GM21576 (cell line): Measurements from ENCODE around the gene SLC22A3.

Source experiments
- ATAC-seq: cut with Tn5 transposase; IDR thresholded peaks from one replicate; pipeline ENCODE4 v1.9.1; 2021; ENCODE audit warnings: mild to moderate bottlenecking, moderate library complexity; ENCODE audit not compliant: unreplicated experiment

SLC22A3 gene

DNA sequence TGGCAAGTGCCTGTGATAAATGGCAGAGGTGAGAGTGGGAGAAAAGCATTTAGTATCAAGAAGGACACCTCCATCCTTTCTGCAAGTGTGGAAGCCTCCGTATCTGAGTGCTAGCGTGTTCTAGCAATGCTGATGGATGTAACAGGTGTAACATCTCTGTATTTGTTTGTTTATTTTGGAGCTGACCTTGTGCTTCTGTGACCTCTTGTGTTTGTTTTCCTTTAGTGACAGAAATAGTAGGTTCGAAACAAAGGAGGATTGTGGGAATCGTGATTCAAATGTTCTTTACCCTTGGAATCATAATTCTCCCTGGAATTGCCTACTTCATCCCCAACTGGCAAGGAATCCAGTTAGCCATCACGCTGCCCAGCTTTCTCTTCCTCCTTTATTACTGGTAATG lies 60.4 kb downstream of the SLC22A3 start:
- no peak for ATAC-seq

DNA sequence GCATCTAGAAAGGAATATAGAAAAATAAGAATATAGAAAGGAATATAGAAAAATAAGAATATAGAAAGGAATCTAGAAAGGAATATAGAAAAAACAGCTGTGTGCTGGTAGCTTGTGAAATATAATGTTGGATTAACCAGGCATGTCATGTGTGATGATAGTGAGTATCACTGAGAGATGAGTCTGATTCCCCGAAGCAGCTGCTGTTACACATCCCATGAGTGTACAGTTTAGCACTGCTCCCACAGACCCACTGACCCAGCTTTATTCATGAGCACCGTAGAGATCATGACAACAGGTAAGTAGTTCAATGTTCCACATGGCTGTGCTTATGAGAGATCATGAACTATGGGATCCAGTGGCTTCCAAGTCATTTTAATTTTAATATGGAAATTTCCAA lies 64.8 kb downstream of the SLC22A3 start:
- ATAC-seq, result no peak

GRCh38 chr6:160417146-160417545 lies 69.0 kb downstream of the SLC22A3 start:
- ATAC-seq, result no peak

- ATAC-seq, result no peak
Observed at GRCh38 chr6:160417550-160417949, 69.4 kb downstream of the SLC22A3 start.

DNA sequence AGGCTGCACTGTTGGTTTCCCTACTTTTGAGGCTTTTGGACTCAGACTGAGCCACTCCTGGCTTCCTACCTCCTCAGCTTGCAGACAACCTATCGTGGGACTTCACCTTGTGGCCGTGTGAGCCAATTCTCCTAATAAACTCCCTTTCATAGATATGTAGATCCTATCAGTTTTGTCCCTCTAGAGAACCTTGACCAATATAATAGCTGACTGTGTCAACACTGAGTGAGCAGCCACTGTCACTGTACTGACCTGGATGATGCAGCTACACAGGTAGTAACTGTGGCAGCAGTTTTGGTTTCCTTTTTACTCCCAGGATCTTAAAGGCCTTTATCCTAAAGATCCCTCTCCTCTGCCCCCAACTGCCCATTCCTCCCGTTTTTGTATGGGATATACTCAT lies 70.2 kb downstream of the SLC22A3 start:
- ATAC-seq, result no peak

GRCh38 chr6:160419488-160419887 lies 71.3 kb downstream of the SLC22A3 start:
- no peak for ATAC-seq

GRCh38 chr6:160420253-160420968 lies 72.2 kb downstream of the SLC22A3 start:
- no peak for ATAC-seq

GRCh38 chr6:160420969-160421556 lies 72.9 kb downstream of the SLC22A3 start:
- no peak for ATAC-seq

- no peak for ATAC-seq
Observed at GRCh38 chr6:160421854-160422253, 73.7 kb downstream of the SLC22A3 start.

DNA sequence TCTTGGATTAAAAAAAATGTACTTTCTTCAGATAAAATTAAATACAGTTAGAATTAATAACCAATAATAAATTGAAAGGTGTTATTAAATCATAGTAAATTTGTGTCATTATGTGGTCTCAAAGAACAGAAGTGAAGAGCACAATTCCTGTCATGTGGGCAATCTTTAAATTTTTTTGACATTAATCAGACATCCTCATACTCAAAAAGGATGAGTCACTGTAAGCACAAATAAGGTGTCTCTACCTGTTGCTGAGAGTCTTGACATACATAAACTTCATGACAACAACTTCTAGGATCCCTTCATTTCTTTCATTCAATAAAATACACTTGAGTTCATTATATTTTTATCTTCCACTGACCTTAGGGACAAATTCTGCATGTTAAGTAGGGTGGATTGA lies 76.1 kb downstream of the SLC22A3 start:
- no peak for ATAC-seq

GRCh38 chr6:160426136-160426535 lies 78.0 kb downstream of the SLC22A3 start:
- ATAC-seq, result no peak

DNA sequence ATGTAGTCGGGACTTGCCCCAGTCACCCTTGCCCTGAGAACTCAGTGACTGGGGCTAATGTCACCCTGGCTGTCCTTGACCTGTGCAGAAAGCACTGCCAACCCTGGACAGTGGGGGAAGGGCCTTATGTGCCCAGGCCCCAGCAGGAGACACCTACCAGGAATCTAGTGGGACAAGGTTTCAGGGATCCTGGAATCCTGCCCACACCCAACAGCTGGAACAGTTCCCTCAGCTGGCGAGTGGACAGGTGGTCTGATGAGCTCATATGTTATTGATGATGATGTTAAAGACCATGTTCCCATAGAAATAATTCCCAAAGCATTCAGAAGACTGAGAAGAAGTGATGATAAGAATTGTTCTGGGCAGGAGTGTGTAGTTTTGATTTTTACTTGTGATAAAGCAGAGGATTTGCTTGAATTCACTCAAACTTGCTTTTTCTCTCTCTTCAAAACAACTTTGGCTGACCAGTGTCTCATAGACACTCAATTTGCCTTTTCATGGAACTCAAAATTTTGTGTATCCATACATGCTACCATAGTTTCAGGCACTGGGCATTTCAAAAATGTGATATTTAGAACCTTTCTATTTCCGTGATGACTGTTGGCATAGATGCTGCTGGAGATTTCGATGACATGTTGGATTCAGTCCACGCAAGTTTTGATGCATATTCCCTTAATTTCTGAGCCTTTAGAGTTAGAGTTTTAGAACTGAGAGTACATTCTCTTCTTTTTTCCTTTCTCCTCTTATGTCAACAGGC lies 79.3 kb downstream of the SLC22A3 start:
- ATAC-seq, result no peak

DNA sequence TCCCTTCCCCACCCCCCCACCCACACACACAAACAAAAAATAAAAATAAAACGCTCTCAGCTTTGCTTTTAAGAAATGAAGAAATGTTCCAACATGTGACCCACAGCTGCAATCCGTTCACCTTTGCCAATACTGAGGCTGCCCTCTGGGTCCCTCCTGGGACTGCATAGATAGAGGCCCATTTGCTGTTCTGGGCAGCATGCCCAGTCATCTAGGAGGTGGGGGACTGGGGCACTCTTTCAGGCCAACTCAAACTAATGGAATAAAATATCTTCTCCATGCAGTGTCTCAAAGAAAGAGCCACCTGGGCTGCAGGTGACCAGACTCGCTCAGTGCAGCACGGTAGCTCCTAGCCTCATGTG lies 79.9 kb downstream of the SLC22A3 start:
- no peak for ATAC-seq

DNA sequence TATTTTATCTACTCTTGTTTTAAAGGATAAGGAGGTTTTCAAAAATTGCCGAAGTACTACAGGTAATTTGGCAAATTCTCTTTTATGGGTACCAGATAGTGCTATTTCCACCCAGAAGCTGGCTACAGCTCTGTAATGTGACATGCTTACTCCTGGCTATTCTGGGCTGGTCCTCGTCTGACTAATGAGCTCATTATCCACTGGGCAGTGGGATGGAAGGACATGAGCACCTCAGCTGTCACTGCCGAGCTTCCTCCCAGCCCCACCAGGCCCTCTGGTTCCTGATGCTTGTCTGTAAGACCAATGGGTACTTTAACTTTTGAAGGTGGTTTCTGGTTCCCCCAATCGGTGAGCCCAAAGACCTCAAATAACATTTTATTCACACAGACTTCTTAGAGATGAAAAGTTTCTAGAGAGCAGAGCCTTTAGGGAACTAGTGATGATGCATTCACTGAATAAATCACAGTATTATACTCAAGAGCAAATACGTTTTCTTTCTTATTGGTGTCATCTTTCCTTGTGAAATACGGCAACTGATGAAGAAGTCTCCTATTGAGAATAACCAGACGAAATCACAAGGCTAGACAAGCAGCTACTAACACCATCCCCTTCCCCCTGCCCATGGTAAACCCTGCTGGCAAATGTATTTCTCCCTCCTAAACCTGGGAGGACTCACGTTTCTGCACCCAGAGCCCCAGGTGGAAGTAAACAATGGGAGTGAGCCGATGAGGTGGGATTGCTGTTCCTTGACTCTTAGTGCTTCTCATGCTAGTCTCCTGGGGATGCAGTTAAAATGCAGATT lies 80.8 kb downstream of the SLC22A3 start:
- no peak for ATAC-seq

DNA sequence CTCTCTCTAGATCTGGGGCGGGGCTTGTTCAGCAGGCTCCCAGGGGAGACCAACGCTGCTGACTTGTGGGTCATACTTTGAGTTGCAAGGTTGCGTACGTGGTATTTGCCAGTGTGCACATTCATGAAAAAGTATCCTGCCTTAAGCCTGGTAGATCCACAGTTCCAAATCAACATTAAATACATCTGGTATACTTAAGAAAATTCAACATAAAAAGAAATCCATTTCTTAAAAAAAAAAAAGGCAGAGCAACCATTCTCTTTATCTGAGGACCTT lies 81.4 kb downstream of the SLC22A3 start:
- no peak for ATAC-seq

- ATAC-seq, result no peak
Observed at GRCh38 chr6:160430203-160430602, 82.0 kb downstream of the SLC22A3 start.

DNA sequence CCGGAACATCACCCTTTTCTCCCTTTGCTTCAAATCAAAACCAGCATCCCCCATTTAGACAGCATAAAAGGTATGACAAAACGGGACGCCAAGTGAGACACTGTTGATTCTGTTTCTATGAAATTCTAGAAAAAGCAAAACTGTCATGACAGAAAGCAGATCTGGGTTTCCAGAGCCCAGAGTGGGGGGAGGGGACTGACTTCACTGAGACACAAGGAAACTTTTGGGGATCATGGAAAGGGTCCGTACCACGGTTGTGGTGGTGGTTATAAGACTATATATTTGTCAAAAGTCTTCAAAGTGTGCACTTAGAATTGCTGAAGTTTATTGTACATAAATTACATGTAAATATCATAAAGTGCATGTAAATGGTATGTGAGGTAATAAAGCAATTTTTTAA lies 82.6 kb downstream of the SLC22A3 start:
- no peak for ATAC-seq

DNA sequence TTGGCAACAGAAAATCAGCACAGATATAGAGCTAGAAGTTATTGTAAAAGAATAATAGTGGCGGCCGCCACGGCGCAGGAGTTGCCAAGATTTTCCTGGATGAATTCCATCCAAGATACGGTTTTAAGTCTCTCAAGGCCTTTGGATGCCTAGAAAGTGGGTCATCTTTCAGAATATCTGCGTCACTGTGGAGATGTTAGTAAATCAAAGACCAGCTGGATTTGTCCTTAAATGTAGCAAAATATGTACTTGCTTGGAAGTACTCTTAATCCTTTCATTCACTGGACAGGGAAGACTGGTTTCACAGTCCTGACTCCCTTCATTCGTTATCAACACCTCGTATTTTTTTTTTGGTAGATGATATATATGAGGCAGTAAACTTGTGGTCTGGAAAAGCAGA lies 83.0 kb downstream of the SLC22A3 start:
- no peak for ATAC-seq

DNA sequence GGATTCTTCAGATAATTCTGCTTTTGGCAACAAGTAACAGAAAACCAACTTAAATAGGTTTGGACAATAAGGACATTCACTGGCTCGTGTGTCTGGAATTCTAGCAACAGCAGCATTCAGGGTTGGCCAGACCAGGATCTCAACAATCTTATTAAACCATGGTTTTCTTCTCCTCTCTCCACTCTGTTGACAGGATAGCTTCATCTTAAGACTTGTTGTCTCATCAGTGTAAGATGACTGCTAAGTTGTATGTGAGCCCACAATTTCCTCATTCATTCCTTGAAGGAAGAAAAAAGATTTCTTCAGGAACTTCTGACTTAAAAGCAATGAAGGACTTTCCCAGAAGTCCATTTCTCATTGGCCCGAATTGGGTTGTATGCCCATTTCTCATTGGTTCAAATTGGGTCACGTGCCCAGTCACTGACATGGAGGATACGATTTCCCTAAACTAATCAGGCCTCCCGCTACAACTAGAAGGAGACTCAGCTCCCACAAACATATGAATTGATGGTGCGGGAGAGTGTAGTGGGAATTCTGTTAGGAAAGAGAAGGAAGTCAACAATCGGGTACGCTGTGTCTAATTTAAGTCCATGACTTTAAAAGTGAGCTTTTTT lies 83.7 kb downstream of the SLC22A3 start:
- ATAC-seq, result no peak

GRCh38 chr6:160435935-160436334 lies 87.8 kb downstream of the SLC22A3 start:
- ATAC-seq, result no peak

GRCh38 chr6:160437154-160437553 lies 89.0 kb downstream of the SLC22A3 start:
- ATAC-seq, result no peak
